ENCODE results near the gene LRP6. TPM values are rescaled to one million over a fixed set of nuclear protein-coding genes. Genes with fewer than 3 reads are reported as not detected.

LRP6 gene
- total RNA-seq, 1 donor from 2014 or later, result 22.8 TPM

Small RNA genes lying within 50 kb of the gene (microRNA-seq; reads per million reads assigned to microRNA genes)
- gene MIR1244-4, result not detected

Other genes starting within 250 kb of the LRP6 start
- not detected for gene BCL2L14, start 196.1 kb downstream of the LRP6 start, total RNA-seq
- gene MANSC1, start 83.2 kb upstream of the LRP6 start, total RNA-seq, result 7.9 TPM
- gene BORCS5, start 90.0 kb upstream of the LRP6 start, total RNA-seq, result 7.8 TPM